Stomach smooth muscle (tissue), 2 donors: ENCODE data around the gene RAP2B.
"Not testable (repeated sequence)": the region's sequence is repeated elsewhere in the genome, so short reads cannot be mapped to it uniquely, and the experiment has no call there.

Experiments
- H3K27ac ChIP-seq: one replicate; pipeline ENCODE4 v1.7.0; 2013; ENCODE audit warnings: mild to moderate bottlenecking, low read length, inconsistent platforms
- H3K27me3 ChIP-seq, 2 donors: one replicate each; pipeline ENCODE4 v1.7.0; 2013; ENCODE audit warnings: low read length in 2 of 2; ENCODE audit not compliant: insufficient read depth in 2 of 2, control insufficient read depth in 1 of 2
- H3K36me3 ChIP-seq, 2 donors: one replicate each; pipeline ENCODE4 v1.7.0; 2013; ENCODE audit warnings: low read length in 2 of 2; ENCODE audit not compliant: control insufficient read depth in 2 of 2, insufficient read depth in 2 of 2
- H3K4me1 ChIP-seq: one replicate; pipeline ENCODE4 v1.7.0; 2013; ENCODE audit warnings: low read length; ENCODE audit not compliant: control insufficient read depth, insufficient read depth
- H3K4me3 ChIP-seq, 2 donors: one replicate each; pipeline ENCODE4 v1.7.0; 2013; ENCODE audit warnings: low read length in 2 of 2
- H3K9ac ChIP-seq, 2 donors: one replicate each; pipeline ENCODE4 v1.7.0; 2013; ENCODE audit warnings: low read length in 2 of 2, mild to moderate bottlenecking in 1 of 2
- H3K9me3 ChIP-seq, 2 donors: one replicate each; pipeline ENCODE4 v1.7.0; 2013; ENCODE audit warnings: low read length in 2 of 2; ENCODE audit not compliant: control insufficient read depth in 2 of 2
- donor health status: healthy.
- donor health status: Pancreatic carcinoma.

Gene RAP2B

DNA sequence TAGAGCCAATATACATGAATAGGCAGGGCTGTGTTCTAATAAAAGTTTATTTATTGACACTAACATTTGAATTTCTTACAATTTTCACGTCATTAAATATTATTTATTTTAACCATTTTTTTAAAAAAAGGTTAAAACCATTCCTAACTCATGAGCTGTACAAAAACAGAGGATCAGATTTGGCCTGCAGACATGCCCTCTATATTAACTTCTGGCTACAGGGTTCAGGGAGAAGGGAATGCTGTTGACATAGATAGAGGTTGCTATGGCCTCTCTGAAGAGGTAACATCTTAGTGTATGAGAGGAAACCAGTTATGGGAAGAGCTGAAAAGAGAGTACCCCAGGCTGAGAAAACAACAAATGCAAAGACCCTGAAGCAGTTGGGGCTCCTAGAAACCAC is 19.1 kb upstream of the RAP2B start:
- no peak overlapping the region for H3K27ac ChIP-seq
- H3K4me1 ChIP-seq: no peaks in the 10 kb centered on the region
- no peaks in the 10 kb centered on the region for H3K27me3 ChIP-seq
- no peaks in the 10 kb centered on the region for H3K36me3 ChIP-seq
- H3K9ac ChIP-seq: no peak overlapping the region
- no peak overlapping the region for H3K4me3 ChIP-seq
- no peaks in the 10 kb centered on the region for H3K9me3 ChIP-seq

DNA sequence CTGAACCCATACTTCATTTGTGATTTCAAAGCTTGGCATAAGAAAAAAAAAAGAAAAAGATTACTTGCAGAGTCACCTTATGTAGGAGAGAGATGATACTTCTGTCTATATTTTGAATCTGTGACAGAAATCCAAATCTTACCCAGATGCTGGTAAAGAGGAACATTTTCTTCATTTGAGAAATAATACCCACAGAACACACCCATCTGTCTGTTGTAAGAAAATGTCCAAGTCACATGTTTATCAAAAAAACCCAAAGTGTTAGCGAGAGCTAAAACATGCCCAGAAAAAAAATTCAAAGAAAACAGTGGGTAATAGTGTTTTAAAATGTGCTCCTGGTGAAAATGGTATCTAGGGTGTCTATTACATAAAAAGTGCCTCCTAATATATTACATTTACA is 18.0 kb upstream of the RAP2B start:
- no peaks in the 10 kb centered on the region for H3K36me3 ChIP-seq
- H3K9me3 ChIP-seq: no peaks in the 10 kb centered on the region
- H3K4me3 ChIP-seq: no peak overlapping the region
- H3K4me1 ChIP-seq: no peaks in the 10 kb centered on the region
- H3K27ac ChIP-seq: no peak overlapping the region
- H3K27me3 ChIP-seq: no peaks in the 10 kb centered on the region
- H3K9ac ChIP-seq: no peak overlapping the region

DNA sequence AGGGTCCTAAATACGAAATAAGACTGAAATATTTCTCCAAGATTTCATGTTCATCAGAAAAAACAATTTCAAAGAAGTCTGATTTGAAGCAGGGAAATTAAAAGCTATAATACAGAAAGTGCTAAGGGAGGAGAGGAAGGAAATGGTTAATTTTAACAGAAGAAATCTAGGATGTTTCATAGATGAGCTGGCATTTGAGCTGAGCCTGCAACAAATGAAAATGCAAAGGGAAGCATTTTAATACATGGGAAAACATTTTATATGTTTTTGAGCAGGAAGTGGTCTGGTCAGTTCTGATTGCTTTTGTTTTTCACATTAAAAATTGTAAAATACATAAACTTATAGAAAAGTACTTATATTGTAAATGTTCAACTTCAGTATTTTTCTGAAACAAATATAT is 17.2 kb upstream of the RAP2B start:
- H3K4me3 ChIP-seq: no peak overlapping the region
- H3K36me3 ChIP-seq: no peaks in the 10 kb centered on the region

DNA sequence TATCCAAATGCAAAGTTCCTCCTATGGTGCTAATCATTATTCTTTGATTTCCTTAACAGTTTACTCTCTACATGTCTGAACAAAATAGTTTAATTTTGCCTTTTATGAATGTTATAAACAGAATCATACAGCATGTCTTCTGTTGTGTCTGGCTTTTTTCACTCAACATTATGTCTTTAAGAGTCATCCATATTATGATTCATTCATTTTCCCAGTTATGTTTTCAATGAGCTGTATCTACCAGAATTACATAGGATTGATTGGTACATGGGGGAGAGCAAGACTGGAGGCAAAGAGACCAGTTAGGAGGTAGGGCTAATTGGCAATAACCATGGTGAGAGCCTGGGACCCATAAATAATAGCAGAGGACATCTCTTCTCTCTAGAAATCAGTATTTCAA is 16.6 kb upstream of the RAP2B start:
- H3K27ac ChIP-seq: no peak overlapping the region
- H3K36me3 ChIP-seq: no peaks in the 10 kb centered on the region
- no peak overlapping the region for H3K9ac ChIP-seq
- H3K4me3 ChIP-seq: no peak overlapping the region
- H3K9me3 ChIP-seq: no peaks in the 10 kb centered on the region
- no peaks in the 10 kb centered on the region for H3K4me1 ChIP-seq
- H3K27me3 ChIP-seq: no peaks in the 10 kb centered on the region

More for the DNA sequence above, 17.2 kb upstream of the RAP2B start:
- no peak overlapping the region for H3K9ac ChIP-seq
- H3K4me1 ChIP-seq: no peaks in the 10 kb centered on the region
- no peak overlapping the region for H3K27ac ChIP-seq
- H3K27me3 ChIP-seq: no peaks in the 10 kb centered on the region
- H3K9me3 ChIP-seq: no peaks in the 10 kb centered on the region

DNA sequence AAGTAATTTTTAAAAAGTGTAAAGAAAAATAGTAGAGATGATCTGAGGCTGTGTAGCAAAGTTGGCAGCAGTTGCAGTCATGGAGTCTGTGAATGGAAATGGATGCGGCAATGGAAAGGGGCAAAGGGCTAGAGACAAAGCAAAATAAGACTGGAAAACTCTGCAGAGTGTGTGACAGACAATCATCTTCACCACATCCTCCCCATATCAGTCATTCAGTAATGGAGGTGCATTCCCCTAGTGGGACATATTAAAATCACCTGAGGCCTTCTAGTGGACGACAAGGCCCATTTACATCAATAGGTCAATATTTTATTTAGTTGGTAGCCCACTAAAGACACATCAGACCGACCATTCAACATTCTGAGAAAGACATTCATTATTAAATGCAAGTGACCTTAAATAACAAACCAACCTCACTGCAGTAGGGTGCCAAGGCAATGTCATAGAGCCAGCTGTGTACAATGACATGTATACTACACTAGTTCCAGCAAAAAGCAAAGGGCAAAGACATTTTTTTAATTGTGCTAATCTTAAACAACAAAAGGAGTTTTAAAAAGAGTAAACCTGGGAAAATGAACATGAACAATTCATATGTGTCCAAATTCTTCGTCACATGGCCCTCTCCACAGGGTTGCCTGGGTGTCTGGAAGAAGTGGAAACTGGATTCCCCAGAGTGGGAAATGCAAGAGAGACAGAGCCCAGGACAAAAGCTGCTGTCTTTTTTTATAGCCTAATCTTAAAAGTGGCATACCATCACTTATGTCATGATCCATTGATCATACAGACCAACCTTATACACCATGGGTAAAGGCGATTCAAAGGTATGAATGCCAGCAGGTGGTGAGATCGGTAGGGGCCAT is 15.6 kb upstream of the RAP2B start:
- no peaks in the 10 kb centered on the region for H3K9me3 ChIP-seq
- H3K4me1 ChIP-seq: no peaks in the 10 kb centered on the region
- H3K4me3 ChIP-seq: no peak overlapping the region
- no peak overlapping the region for H3K9ac ChIP-seq
- no peaks in the 10 kb centered on the region for H3K27me3 ChIP-seq
- no peak overlapping the region for H3K27ac ChIP-seq
- no peaks in the 10 kb centered on the region for H3K36me3 ChIP-seq

DNA sequence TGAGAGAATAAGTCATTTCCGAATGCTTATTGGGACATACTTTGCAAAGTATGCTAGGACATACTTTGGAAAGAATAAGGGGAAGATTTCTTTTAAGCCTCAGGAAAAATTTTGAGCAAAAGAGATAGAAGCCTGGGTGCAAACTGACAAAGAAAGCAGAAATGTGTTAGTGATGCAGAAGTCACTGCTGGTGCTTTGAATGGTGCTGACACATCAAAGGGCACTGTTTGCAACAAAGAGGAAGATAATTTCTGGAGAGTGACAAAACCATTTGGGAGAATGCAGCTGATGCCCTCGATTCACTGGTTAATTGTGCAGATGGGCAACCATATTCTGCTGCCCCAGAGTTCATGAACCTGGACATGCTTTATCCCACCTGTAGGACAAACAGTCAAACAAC is 11.0 kb upstream of the RAP2B start:
- no peaks in the 10 kb centered on the region for H3K27me3 ChIP-seq
- no peak overlapping the region for H3K9ac ChIP-seq
- H3K4me1 ChIP-seq: no peaks in the 10 kb centered on the region
- no peaks in the 10 kb centered on the region for H3K9me3 ChIP-seq
- no peaks in the 10 kb centered on the region for H3K36me3 ChIP-seq
- H3K27ac ChIP-seq: no peak overlapping the region
- no peak overlapping the region for H3K4me3 ChIP-seq

DNA sequence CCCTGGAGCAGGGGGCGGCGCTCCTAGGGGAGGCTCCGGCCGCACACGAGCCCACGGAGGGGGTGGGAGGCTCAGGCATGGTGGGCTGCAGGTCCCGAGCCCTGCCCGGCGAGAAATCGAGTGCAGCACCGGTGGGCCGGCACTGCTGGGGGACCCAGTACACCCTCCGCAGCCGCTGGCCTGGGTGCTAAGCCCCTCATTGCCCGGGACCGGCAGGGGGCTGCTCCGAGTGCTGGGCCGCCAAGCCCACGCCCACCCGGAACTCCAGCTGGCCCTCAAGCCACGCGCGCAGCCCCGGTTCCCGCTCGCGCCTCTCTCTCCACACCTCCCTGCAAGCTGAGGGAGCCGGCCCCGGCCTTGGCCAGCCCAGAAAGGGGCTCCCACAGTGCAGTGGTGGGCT is 6.2 kb upstream of the RAP2B start:
- H3K27me3 ChIP-seq, H3K36me3 ChIP-seq, H3K27ac ChIP-seq, H3K9ac ChIP-seq, H3K9me3 ChIP-seq, H3K4me3 ChIP-seq, H3K4me1 ChIP-seq: not testable (repeated sequence)

DNA sequence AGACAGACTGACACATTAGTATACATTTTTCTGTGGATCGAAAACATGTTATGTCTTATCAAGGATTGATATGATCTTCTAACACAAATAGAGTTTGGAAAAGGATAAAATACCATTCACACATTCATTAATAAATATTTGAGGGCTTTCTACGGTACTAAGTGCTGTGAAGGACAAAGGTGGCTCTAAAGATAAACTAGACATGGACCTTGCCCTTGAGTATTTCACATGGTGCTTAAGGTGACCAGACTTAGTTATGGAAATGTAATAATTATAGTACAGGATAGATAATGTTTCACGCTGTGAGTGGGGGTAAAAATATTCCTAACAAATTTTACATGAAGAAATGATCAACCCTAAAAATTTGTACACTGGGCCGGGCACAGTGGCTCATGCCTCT is 3.8 kb upstream of the RAP2B start:
- Histone ChIP-seq H3K27ac (no peak overlapping the region), H3K9me3 (no peaks in the 10 kb centered on the region), H3K36me3 (no peaks in the 10 kb centered on the region), H3K4me3 (no peak overlapping the region), H3K4me1 (peaks cover 11% of the 10 kb centered on the region), H3K27me3 (no peaks in the 10 kb centered on the region), H3K9ac (no peak overlapping the region)

DNA sequence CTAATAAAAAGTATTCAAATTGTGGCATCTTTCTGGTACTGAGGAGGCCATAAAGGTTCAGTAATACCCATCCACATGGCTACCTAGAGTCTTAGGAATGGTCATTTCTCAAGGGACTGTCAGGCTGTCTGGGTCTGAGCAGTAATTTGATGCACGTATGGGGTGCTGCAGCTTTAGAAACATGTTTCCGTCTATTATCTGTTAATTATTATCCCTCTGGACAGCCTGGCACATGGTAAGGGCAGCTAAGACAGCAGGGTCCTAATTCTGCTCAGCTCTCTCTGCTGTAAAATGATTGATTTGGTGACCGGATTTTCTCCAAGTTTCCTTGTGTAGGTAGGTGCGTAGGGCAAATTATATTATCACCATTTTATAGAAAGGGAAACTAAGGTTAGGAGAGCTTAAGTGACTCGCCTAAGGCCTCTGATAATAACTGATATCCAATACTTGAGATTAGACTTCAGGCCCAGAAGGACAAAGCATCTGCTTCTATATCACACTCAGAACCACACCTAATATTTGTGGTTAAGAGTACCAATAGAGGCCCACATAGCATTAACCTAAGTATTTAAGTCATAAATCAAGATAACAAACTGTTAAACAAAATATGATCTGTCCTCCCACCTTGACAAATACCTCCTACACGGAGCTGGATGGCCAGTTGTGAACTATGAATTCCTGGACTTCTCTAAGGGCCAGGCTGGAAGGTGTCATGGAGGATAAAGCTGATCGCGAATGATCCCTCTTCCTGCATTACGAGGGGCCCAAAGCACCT is 2.9 kb upstream of the RAP2B start:
- peak overlapping the region; percentile 89 for H3K27ac ChIP-seq
- no peak overlapping the region for H3K9ac ChIP-seq
- H3K27me3 ChIP-seq: no peaks in the 10 kb centered on the region
- no peaks in the 10 kb centered on the region for H3K9me3 ChIP-seq
- H3K36me3 ChIP-seq: no peaks in the 10 kb centered on the region
- peaks cover 11% of the 10 kb centered on the region for H3K4me1 ChIP-seq
- no peak overlapping the region for H3K4me3 ChIP-seq

DNA sequence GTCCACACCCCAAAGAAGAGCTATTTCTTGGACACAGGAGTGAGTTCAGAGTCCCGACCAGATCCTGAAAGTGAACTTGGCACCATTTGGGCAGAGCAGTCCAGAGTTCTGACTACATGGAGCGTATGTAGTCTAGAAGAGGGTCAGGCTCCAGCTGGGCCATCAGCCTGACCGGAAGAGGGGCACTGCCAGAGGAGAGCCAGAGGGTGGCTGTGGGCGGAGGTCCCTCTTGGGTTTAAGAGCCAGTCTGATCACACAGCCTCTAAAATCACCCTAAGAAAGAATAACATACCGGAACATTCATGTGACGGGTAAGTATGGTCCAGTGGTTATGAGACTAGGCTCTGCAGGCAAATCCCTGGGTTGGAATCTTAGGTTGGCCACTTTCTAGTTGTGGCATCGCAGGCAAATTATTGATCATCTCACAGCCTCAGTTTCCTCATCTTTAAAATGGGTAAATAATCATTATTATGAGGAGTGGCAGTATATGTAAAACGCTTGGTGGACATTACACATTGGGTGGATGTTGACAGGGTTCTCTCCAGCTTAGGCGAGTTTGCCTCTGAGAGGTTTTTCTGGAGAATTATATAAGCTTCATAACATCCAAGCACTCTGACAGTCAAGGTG is 2.1 kb upstream of the RAP2B start:
- Histone ChIP-seq H3K4me3 (peak overlapping the region; percentile 95 to 98), H3K9ac (peak overlapping the region; percentile 88 to 90), H3K4me1 (peaks cover 14% of the 10 kb centered on the region), H3K9me3 (no peaks in the 10 kb centered on the region), H3K36me3 (no peaks in the 10 kb centered on the region), H3K27me3 (no peaks in the 10 kb centered on the region), H3K27ac (peak overlapping the region; percentile 89)
